ENCODE results near the gene OR5K3.
"Not testable (repeated sequence)": the region's sequence is repeated elsewhere in the genome, so short reads cannot be mapped to it uniquely, and the experiment has no call there.

The OR5K3 gene, protein sequence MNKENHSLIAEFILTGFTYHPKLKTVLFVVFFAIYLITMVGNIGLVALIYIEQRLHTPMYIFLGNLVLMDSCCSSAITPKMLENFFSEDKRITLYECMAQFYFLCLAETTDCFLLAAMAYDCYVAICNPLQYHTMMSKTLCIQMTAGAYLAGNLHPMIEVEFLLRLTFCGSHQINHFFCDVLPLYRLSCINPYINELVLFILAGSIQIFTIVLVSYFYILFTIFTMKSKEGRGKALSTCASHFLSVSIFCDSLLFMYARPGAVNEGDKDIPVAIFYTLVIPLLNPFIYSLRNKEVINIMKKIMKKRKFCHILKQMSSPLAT

DNA sequence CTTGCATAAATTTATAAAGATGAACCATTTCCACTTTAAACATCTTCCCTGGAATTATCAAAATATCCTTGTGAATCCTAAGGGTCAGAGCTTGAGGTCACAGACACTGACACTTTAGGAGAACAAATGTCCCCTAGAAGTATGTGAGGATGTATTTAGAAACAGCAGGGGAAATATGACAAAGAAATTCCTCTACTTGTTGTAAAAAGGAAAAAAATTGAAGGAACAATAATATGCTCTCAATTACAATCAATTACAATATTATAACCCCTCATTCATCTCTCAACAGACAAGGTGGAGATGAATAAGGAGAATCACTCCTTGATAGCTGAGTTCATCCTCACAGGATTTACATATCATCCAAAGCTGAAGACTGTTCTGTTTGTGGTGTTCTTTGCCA, at the start of gene OR5K3:
Gene OR5K3 (plus strand): TSS at position 301 of the 400 bp plus-strand sequence. CDS start 0 bp downstream, at position 301.
- DNase-seq (ENCODE audit: low read depth in 2 of 2, low spot score in 1 of 2), result no peak

DNA sequence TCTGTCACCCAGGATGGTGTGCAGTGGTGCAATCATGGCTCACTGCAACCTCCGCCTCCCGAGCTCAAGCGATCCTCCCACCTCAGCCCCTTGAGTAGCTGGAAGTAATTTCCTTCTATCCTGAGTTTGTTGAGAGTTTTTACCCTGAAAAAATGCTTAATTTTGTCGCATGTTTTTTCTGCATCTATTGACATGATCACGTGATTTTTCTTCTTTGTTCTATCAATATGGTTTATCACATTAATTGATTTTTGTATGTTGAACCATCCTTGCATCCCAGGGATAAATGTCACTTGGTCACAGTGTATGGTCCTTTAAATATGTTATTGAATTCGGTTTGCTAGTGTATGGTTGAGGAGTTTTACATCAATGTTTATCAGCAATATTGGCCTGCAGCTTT, 48.7 kb upstream of the OR5K3 start:
- DNase-seq (ENCODE audit: low read depth in 2 of 2, low spot score in 1 of 2), result no peak

DNA sequence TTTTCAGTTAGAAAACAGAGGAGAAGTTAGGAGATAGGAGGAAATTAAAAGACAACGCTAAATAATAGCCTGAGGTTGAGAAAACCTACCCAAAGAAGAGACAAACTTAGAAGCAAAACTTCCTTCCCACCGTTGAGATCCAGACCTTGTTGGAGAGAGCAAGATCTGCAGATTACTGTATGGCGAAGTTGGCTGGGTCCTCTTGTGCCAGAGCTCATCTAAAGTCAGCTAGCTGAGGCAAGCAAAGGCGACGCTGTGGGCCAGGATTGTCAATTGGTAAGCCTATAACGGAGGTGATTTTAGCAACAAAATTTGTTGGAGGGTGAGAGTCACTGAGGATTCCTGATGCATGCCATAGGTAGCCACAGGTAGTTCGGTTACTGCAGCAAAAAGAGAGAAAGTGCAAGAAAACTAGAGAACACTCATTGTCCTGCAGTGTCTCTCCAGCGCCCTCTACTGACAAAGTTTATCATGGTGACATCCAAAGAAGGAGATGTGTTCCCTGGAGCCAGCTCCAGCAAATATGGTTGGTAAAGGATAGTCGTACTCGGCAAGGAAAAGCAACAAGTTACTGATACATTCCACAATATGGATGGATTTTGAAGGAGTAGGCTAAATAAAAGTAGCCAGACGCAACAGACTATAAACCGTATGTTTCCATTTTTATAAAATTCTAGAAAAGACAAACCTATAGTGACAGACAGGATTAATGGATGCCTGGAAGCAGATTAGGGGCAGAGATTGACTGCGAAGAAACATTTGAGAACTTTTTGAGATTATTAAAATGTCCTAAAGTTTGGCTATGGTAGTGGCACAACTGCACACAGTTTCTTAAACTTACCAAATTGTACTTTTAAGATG, 46.6 kb upstream of the OR5K3 start:
- DNase-seq (ENCODE audit: low read depth in 2 of 2, low spot score in 1 of 2), result no peak

DNA sequence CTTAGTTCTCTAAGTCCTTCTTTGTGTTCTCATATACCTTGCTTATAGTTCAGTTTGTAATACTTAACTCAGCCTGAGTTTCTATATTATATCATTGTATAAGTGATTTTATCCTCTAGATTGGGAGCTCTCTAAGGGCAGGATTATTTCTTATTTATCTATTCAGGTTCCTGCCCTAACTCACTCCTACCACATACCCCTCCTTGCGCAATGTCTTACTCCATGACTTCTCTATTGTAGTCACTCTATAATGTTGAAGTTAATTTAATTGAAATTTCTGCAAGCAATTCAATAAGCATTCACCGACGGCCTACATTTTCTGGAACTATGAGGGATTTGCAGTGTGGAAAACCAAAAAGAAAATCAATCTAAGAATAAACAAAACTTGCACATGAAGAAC, 40.4 kb upstream of the OR5K3 start:
- DNase-seq (ENCODE audit: low read depth in 2 of 2, low spot score in 1 of 2), result no peak

DNA sequence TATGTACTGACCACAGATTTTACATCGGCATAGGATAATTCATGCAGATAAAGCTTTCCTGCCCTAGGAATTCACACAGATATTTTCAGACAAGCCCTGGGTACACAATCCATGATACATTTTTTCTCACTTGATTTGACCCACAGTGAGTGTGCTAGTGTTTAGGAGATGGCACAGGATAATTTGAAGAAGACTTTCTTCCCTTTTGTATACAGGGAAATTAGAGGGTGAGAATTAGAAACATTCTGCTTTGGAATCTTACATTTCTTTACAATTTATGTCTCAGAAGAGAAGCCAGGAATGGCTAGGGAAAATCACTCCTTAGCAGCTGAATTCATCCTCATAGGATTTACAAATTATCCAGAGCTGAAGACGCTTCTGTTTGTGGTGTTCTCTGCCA, 36.9 kb upstream of the OR5K3 start, which contains the start of gene OR5K4:
Gene OR5K4 (plus strand): TSS at position 301 of the 400 bp plus-strand sequence. CDS start 0 bp downstream, at position 301.
- DNase-seq (ENCODE audit: low read depth in 2 of 2, low spot score in 1 of 2), result no peak

DNA sequence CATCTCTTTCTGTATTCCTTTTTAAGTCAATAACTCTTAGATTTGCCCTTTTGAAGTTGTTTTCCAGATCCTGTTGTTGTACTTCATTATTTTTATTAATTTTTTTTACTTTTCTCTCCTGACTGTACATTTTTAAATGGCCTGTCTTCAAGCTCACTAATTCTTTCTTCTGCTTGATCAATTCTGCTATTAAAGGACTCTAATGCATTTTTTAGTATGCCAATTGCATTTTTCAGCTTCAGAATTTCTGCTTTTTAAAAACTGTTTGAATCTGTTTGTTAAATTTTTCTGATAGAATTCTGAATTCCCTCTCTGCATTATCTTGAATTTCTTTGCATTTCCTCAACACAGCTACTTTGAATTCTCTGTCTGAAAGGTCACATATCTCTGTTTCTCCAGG, 31.2 kb upstream of the OR5K3 start:
- no peak for DNase-seq (ENCODE audit: low read depth in 2 of 2, low spot score in 1 of 2)

DNA sequence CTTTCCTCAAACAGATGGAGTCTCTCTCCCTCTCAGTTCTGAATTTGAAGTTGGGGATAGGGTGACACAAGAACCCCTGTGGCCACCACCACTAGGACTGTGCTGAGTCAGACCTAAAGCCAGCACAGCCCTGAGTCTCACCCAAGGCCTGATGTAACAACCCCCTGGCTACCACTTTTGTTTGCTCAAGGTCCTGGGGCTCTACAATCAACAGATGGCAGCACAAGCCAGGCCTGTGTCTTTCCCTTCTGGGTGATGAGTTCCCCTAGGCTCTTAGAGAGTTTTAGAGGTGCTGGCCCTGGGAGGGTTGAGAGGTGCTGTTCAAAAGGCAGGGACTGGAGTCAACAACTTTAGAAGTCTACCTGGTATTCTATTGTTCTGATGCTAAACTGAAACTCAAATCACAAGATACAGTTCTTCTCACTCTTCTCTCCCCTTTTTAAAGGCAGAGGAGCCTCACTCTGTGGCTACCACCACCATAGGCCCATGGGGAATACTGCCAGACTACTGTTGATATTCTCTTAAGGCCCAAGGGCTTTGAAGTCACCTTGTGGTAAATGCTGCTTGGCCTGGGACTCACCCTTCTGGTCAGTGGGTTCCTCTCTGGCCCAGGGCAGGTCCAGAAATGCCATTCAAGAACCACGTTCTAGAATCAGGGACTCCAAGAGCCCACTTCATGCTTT, 30.3 kb upstream of the OR5K3 start:
- no peak for DNase-seq (ENCODE audit: low read depth in 2 of 2, low spot score in 1 of 2)

DNA sequence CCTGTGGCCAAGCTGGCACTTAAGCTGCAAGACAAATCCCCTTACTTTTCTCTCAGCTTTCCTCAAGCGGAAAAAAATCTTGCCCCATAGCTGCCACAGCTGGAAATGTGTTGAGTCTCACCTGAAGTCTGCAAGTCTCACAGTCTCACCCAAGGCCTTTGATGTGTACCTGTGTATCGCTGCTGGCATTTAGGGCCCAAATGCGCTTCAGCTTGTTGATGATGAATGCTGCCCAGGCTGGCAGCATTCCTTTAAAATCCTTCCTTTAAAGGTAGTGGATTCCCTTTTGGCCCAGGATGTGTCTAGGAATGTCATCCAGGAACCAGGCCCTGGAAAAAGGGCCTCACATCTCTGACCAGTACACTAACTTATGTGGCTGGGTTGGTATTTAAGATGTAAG, 29.8 kb upstream of the OR5K3 start:
- no peak for DNase-seq (ENCODE audit: low read depth in 2 of 2, low spot score in 1 of 2)

DNA sequence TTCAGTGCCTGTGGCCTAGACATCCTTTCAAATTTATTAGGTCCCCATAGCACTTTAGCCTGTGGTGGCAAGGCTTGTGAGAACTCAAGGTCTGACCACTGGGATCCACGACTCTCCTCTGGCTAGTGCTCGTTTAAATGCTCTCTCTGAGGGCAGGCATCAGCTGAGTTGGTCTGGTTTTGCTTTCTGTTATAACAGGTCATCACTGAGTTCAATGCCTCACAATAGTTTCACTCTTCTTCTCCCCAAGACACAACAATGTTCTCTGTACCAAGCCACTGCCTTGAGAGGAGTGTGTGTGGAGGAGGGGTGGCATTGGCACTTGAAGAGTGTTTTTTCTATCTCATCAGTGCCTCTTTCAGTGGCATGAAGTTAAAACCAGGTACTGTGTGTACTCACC, 29.2 kb upstream of the OR5K3 start:
- no peak for DNase-seq (ENCODE audit: low read depth in 2 of 2, low spot score in 1 of 2)

DNA sequence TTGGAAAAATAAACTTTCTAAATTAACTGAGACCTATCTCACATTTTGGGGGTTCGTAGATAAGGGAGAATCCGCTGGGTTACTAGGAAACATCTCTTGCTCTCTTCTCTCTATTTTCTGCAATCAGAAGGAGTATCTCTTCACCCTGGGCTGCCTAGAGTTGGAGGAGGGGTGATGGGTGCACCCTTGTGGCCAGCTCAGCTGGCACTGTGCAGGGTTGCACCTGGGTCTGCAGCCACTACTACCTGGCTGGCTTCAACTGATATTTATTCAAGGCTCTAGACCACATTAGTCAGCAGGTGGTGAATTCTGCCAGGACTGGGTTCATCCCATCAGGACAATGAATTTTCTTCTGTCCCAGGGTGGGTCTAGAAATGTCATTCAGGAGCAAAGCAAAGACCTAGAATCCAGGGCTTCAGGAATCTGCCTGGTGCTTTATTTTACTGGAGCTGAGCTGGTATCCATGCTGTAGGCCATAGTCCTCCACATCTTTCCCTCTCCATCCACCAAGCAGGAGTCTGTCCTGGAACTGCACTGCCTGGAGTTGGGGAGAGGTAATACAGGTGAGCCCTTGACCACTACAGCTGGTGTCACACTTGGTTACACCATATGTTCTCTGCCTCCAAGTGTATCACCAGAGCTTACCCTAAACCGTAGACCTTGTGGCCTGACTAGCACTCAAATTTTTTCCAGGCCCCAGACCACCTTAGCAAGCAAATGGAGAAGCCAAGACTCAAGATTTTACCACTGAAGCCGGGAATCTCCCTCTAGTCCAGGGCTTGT, 22.8 kb upstream of the OR5K3 start:
- DNase-seq (ENCODE audit: low read depth in 2 of 2, low spot score in 1 of 2), result no peak

DNA sequence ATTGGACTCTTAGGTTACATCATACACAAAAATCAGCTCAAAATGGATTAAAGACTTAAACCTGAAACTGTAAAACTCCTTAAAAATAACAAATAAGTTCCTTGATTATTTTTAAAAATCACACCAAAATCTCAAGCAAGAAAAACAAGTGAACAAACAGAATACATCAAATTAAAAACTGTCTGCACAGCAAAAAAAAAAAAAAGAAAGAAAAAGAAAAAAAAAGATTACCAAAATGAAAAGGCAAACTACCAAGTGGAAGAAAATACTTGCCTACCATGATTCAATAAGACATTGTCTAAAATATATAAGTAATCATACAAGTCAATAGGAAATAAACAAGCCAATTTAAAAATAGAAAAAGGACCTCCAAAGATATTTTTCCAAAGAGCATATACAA, 19.3 kb upstream of the OR5K3 start:
- no peak for DNase-seq (ENCODE audit: low read depth in 2 of 2, low spot score in 1 of 2)

DNA sequence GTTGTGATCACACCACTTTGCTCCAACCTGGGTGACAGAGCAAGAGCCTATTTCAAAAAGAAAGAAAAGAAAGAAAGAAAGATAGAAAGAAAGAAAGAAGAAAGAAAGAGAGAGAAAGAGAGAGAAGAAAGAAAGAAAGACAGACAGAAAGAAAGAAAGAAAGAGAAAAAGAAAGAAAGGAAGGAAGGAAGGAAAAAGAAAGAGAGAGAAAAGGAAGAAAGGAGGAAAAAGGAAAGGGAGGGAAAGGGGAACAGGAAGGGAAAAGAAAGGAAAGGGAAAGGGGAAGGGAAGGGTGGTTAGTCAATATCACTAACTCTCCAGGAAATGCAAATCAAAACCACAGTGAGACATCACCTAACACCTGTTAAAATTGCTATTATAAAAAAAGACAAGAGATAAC, 18.6 kb upstream of the OR5K3 start:
- no peak for DNase-seq (ENCODE audit: low read depth in 2 of 2, low spot score in 1 of 2)

DNA sequence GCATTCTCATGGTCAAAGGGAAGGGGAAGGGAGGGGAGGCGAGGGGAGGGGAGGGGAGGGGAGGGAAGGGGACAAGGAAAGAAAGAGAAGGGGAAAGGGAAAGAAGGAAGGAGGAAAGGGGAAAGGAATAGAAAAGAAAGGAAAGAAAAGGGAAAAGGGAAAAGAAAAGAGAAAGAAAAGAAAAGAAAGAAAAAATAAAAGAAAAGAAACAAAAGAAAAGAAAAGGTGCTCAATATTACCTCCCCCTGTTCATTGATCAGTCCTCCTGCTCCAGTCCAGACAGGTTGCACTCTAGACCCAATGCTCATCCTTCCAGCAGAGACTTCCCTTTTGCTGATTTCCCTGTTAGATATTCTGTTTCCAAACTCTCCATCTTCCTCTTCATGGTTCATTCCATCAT, 18.0 kb upstream of the OR5K3 start:
- no peak for DNase-seq (ENCODE audit: low read depth in 2 of 2, low spot score in 1 of 2)

DNA sequence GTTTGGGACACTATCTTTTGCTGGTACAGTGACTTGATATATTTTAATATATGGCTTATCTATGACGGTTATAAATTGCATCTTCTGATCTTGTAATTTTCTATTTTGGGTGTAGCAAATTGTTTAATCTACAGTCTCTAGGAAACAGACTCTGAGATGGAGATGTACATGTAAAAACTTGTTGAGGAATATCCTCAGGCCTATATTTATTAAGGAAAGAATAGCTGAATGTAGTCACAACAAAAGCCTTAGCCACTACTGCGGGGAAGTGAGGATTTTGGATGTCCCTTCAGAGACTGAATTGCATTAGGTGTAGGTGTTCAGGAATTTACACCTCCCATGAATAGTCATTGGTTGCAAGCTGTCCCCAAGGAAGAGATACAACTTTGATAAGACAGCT, 13.8 kb upstream of the OR5K3 start:
- DNase-seq (ENCODE audit: low read depth in 2 of 2, low spot score in 1 of 2), result no peak

DNA sequence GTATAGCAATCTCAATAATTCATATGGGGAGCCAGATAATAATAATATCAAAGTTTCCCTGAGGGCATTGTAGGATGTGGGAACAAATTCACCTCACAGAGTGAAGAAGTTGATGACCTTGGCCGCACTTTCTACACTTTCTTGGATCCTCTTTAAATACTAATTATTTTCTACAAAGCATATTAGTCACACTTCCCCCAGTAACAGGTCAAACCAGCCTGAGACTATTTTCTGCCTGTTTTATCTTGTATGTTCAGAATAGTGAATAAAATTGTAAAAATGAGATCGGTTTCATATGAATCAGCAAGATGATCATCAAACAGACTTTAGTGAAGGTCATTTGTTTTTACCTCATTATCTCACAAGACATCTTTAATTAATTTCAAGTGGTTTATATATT, 2.3 kb upstream of the OR5K3 start:
- DNase-seq (ENCODE audit: low read depth in 2 of 2, low spot score in 1 of 2), result no peak

DNA sequence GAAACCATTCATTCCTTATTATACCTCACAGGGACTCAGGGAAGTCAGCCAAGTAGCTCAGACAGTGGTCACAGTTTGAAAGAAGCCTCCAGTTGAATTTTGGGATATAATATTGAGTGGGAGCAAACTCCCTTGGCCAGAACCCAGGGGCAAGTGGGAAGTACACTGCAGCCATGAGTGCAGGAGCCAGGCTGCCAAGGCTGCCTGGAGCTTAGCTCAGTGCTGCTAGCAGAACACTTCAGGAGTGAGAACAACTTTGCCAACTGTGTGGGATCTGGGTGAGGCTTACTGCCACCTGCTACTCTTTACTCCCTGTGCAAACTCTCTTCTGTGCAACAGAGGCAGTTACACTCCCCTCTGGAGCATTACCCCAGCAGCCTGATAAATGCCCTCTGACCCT, 4.6 kb downstream of the OR5K3 start:
- no peak for DNase-seq (ENCODE audit: low read depth in 2 of 2, low spot score in 1 of 2)

DNA sequence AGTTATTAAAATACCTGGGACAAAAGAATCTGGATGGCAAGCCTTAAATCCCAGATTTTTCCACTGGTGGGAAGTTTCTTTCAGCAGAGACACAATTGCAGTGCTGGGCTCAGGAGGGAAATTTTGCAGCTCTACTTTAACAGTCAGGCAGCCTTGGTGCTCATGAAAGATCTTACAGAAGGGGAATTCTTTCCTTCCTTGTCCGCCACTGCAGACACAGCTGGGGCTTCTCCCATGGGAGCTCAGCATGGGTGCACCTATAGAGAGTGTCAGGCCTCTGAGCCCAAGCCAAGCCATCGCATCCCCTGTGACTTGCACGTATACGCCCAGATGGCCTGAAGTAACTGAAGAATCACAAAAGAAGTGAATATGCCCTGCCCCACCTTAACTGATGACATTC, 6.0 kb downstream of the OR5K3 start:
- DNase-seq (ENCODE audit: low read depth in 2 of 2, low spot score in 1 of 2), result not testable (repeated sequence)

DNA sequence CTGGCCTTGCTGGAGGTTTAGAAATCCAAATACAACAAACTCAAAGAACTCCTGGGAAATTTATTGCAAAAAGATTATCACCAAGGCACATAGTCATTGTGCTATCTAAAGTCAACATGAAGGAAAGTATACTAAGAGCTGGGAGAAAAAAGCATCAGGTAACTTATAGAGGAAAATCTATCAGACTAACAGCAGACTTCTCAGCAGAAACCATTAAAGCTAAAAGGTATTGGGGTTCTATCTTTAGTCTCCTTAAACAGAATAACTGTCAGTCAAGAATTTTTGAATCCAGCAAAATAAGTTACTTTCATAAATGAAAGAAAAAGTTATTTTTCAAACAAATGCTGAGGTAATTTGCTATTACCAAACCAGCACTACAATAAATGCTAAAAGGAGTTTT, 8.0 kb downstream of the OR5K3 start:
- DNase-seq (ENCODE audit: low read depth in 2 of 2, low spot score in 1 of 2), result no peak

DNA sequence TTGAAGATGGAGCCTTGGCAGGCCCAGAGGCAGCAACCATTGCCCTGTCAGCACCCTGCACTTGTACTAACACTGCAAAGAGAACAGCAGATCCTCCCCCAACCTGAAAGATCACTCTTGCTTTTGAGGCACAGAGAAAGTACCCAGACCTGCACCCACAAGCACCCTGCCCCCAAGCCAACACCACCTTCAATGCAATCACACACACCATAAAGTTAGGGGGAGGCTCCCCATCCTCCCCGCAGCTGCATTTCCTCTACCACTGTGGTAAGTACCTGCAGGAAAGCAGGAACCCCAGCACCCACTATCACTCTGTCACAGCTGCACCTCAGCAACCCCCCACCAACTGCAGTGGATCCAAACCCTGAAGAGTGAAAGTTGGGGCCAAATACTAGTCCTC, 12.0 kb downstream of the OR5K3 start:
- no peak for DNase-seq (ENCODE audit: low read depth in 2 of 2, low spot score in 1 of 2)

DNA sequence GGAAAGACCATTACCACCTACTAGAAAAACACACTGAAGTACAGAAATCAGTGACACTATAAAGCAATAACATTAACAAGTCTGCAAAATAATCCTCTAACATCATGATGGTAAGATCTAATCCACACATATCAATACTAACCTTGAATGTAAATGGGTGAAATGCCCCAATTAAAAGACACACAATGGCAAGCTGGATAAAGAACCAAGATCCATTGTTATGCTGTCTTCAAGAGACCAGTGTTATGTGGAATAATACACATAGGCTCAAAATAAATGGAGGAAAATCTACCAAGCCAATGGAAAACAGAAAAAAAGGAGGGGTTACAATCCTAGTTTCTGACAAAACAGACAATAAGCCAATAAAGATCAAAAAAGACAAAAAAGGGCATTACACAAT, 13.5 kb downstream of the OR5K3 start:
- DNase-seq (ENCODE audit: low read depth in 2 of 2, low spot score in 1 of 2), result no peak

DNA sequence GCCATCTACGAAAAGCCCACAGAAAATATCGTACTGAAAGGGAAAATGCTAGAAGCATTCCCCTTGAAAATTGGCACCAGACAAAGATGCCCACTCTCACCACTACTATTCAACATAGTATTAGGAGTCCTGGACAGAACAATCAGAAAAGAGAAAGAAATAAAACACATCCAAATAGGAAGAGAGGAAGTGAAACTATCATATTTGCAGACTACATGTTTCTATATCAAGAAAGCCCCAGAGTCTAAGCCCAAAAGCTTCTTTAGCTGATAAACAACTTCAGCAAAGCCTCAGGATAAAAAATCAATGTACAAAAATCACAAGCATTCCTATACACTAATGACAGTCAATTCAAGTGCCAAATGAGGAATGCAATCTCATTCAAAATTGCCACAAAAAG, 15.6 kb downstream of the OR5K3 start:
- no peak for DNase-seq (ENCODE audit: low read depth in 2 of 2, low spot score in 1 of 2)
